Activated naive CD4-positive, alpha-beta T cell treated with anti-CD3 and anti-CD28 coated beads, Interleukin-2, amount 50 U/mL, for 16 hours (primary cell): ENCODE measurements around the gene TXNRD2.
"Not testable (repeated sequence)": the region's sequence is repeated elsewhere in the genome, so short reads cannot be mapped to it uniquely, and the experiment has no call there.

Experiments used
- DNase-seq: peaks from one replicate; pipeline ENCODE4 v3.0.0-alpha.2; 2020

TXNRD2 gene

GRCh38 chr22:19919701-19920363 is 21.8 kb downstream of the TXNRD2 start:
- DNase-seq: no peak

- DNase-seq: no peak
Observed at GRCh38 chr22:19918332-19919106, 23.1 kb downstream of the TXNRD2 start.

- no peak for DNase-seq
Observed at GRCh38 chr22:19917389-19918138, 24.1 kb downstream of the TXNRD2 start.

GRCh38 chr22:19916941-19917340 is 24.7 kb downstream of the TXNRD2 start:
- DNase-seq: no peak

GRCh38 chr22:19916006-19916405 is 25.6 kb downstream of the TXNRD2 start:
- no peak for DNase-seq

- no peak for DNase-seq
Observed at GRCh38 chr22:19915287-19915954, 26.2 kb downstream of the TXNRD2 start.

- no peak for DNase-seq
Observed at GRCh38 chr22:19914201-19914943, 27.2 kb downstream of the TXNRD2 start.

- DNase-seq: no peak
Observed at GRCh38 chr22:19913337-19913936, 28.2 kb downstream of the TXNRD2 start.

GRCh38 chr22:19912271-19912999 is 29.2 kb downstream of the TXNRD2 start:
- DNase-seq: no peak

GRCh38 chr22:19911540-19912270 is 29.9 kb downstream of the TXNRD2 start:
- no peak for DNase-seq

GRCh38 chr22:19910180-19910744 is 31.4 kb downstream of the TXNRD2 start:
- no peak for DNase-seq

GRCh38 chr22:19909350-19910179 is 32.1 kb downstream of the TXNRD2 start:
- peak; percentile 83 for DNase-seq

GRCh38 chr22:19907902-19908301 is 33.7 kb downstream of the TXNRD2 start:
- not testable (repeated sequence) for DNase-seq

- DNase-seq: not testable (repeated sequence)
Observed at GRCh38 chr22:19906864-19907263, 34.8 kb downstream of the TXNRD2 start.

- no peak for DNase-seq
Observed at GRCh38 chr22:19905347-19906276, 36.0 kb downstream of the TXNRD2 start.

- DNase-seq: no peak
Observed at GRCh38 chr22:19904935-19905334, 36.7 kb downstream of the TXNRD2 start.

- no peak for DNase-seq
Observed at GRCh38 chr22:19904174-19904856, 37.3 kb downstream of the TXNRD2 start.
